GM21447 (cell line): Measurements from ENCODE around the gene CKS1B.
A peak's percentile ranks its signal among the peaks of the same experiment; 100 is the strongest.

Source experiments
- ATAC-seq: cut with Tn5 transposase; IDR thresholded peaks from one replicate; pipeline ENCODE4 v1.9.1; 2021; ENCODE audit not compliant: unreplicated experiment

The CKS1B gene

DNA sequence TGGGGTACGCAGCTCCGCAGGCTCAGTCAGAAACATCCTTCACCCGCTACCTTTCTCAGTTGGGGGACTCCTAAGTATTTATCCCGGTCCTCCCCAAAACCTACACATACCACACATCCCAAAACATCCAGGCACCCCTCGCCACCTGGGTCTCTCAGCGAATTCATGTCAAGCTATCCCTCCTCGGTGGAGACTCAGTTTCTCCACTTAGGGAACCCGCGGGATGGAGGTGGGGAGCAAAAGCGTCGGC, 26.9 kb downstream of the CKS1B start:
- no peak for ATAC-seq

DNA sequence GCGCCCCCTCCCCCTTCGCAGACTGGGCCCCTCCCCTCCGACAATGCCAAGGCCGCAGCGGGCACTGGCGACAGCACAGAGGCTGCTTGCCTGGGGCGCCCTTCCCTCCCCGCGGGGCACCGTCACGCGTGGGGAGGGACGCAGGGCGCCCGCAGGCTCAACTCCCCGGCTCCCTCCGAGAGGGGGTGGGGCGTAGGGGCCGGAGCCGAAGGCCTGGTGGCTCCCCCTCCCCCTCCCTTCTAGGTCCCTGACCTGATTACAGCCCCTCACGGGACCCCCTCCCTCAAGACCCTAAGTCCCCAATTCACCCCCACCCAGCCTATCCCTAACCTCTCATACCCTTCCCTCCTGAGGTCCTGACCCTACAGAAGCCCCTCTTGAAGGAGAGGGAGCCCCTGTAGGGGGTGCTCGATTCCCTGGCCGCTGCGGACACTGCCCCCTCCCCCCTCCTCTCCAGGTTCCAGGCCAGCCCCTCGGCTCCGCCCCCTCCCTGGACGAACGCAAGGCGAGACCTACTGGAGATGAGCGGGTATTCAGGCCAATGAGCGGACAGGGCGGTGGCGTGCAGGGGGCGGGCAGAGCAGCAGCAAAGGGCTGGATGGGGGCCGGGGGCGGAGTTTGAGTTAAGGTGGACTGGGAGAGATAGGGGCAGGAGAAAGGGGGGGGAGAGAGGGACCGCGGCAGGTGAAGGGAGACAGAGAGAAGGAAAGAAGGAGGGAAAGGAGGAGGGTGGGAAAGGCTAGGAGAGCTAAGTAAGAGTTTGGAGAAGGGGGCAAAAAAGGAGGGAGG, 27.4 kb downstream of the CKS1B start:
- peak; percentile 49 for ATAC-seq

DNA sequence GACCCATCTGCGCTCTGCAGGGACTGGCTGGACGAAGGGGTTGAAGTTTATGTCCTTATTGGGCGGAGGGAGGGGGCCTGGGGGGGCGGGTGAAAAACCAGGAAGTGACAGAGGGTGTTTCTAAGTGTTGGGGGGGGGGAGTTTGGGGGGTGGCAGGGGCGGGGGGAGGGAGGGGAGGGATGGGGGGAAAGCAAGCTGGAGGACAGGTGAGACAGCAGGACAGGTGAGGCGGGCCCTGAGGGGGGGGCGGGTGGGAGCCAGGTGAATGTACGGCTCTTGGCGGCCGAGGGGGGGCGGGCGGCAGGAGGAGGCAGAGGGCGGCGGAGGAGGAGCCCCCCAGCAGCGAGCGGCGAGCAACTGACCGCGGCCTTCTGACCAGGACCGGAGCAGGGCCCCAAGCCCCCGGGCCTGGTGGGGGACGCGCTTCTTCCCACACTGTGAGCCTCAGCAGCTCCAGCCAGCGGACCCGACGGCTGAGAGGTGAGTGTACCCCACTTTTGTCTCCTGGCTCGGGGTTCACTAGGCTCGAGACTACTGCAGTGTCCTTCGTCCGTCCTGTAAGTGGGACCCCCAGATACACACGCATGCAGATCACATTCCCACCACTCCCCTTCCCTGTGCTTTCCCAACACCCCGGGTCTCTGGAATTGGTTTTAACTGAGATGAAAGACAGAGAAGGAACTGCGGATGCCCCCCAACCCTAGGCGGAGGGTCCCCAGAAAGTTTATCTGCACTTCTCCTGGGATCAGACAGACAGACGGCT, 28.2 kb downstream of the CKS1B start, which contains the start of gene ZBTB7B:
Gene ZBTB7B, plus strand, starts transcription at position 339 of the 763 bp plus-strand sequence. CDS start 11,859 bp downstream, outside the sequence.
- no peak for ATAC-seq

DNA sequence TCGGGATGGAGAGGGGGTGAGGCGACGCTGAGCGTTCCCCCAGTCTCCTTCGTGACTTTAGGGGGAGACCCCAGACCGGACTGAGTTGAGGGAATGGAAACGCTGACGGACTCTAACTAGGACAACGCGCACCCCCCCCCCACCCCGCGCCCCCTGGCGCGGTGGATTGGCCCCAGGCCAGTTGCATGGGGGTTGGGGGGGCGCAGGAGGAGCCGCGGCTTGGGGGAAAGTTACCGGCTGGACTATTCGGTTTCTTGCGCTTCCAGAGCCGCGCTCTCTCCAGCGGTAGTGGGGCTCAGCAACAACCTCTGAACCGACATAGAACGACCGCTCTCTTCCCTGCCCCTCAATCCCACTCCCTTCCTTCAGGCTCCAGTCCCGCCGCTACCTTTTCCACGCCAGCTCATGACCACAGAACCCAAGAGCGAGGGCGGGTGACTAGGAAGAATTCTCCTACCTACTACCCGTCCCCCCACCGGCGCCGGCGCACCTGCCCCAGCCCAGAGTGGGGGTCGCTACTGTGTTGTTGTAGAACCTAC, 28.8 kb downstream of the CKS1B start:
- ATAC-seq = no peak

DNA sequence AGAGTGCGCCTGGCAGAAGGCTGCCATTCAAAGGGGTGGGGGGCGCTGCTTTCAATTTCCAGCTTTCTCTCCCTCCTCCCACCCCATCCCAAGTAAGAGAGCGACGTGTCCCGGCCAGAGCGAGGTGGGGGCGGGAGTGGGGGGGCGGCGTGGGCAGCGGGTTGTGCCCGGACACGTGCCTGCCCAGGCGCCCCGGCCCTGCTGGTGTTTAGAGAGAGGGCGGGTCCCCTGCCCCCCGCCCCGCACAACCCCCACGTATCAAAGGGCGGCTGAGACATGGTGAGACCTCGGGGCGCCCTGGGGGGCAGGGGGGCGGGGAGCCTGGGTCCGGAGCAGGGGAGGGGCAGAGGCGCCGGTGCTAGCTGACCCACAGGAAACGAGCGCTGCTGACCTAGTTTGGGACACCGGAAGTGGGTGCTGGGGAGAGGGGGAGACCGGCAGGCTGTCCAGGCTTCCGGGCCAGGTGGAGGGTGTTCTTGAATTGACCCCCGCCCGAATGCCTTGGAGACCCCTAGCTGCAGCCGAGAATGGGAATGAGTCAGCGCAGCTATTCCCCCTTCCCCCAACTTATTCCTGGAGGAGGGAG, 29.4 kb downstream of the CKS1B start:
- no peak for ATAC-seq

DNA sequence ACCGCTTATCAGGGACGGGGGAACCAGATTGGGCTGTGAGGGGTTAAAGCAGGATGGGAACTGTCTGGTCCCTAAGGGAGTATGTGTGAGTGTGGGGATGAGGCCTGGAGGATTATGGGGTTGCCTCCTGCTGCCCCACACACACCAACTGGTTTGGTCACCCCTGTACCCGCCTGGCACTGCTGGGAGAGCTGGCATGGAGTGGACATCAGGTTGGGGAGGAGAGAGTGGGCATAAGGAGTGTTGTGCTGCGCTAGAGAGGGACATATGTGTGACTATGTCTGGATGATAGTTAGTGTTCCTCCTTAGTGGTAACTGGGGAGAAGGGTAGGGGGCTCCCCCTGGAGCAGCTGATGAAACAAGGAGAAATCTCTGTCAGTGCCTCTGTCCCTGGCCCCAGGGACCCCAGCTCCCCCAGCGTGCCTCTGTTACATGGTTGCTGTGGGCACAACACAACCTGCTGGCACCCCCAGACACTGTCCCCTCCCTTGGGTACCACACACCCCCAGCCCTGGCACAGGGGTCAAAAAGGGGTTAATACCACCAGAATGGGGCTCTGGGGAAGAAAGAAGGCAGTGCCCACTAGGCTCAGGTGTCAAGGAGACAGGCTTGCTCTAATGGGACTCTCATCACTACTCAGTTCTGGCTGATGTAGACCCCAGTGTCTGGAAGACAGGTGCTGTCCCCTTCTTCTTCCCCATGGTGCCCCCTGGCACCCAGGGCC, 30.0 kb downstream of the CKS1B start:
- ATAC-seq = no peak

DNA sequence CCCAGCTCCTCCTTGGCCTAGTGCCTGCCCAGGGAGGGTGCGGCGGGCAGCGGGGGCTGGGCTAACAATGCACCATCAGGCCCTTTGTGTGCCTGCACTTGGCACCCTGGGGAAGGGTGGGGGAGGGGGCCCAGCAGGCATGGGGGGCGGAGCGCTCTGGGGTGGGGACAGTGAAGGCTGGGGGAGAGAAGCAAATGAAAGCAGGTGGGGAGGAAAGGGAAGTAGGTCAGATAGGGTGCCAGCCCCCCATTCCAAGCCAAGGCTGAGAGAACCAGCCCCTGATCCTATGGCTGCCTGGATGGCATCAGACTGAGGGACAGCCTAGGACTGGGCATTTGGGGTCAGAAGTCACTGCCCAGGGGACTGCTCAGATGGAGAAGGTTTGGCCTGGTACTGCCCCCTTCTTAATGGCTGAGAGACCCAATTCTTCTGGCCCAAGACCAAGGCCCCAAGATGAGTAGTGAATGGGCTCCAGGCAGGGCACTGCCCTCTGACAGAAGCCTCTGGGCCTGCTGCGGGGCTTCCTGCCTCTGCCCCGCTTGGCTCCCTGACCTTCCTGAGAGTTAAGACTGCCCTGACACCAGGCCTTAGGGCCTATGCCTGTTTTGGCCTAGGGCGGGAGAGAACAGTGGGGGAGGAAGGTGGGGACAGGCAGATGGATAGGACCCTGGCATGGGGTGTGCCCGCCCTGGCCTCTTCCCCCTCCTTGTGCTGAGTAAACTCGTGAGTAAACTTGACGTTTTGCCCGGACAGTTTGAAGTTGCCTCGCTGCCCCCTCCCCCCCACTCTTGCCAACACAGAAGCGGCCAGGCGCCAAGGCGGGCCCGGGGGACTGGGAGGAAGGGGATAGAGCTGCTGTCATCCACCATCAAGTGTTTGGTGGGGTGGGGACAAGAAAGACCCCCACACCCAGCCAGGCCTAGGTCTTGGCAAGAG, 30.9 kb downstream of the CKS1B start:
- ATAC-seq = no peak

DNA sequence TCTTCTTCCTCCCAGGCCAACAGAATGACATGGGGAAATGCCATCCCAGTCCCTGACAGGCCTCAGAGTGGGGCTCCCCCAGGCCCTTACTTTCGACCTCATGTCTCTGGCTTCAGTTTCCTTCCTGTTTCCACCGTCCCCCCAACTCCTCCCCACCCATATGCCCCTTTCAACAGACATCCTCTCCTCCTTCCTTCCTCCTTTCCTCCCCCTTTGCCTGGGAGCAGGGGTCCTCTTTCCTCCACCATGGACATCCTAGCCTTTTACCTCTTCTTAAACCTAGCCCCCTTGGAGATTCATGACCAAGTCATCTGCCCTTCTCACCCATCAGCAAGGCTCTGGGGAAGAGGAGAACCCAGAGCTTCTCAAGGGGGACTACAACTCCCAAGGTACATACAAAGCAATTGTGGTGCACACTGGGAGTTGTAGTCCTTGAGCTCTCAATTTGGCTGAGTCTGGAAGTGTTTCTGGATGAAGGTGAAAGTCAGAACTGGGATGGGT, 32.2 kb downstream of the CKS1B start:
- ATAC-seq = no peak

DNA sequence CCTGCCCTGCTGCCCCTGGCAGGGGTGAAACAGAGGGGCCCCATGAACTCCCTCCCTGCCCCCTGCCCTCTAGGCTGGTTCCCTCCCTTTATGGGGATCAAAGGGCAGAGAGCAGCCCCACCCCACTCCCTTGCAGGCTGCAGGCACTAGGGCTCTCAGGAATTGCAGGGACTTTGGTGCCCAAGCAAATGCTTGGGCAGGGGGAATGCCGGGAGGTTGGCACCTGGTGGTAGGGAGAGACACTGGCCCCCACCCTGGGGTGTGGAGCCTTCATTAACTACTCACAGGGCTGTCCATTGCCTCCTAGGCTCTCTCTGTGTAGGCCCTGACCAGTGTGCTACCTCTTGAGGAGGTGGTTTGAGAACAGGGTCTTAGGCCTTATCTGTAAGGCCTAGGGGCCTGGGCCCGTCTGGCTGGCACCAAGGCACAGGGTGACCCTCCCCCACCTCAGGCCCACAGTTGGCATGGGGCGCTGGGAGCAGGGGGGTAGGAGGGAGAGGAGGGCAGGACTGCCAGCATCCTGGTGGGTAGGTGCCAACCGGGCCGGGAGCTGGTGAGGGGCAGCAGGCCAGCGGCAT, 32.9 kb downstream of the CKS1B start:
- no peak for ATAC-seq

DNA sequence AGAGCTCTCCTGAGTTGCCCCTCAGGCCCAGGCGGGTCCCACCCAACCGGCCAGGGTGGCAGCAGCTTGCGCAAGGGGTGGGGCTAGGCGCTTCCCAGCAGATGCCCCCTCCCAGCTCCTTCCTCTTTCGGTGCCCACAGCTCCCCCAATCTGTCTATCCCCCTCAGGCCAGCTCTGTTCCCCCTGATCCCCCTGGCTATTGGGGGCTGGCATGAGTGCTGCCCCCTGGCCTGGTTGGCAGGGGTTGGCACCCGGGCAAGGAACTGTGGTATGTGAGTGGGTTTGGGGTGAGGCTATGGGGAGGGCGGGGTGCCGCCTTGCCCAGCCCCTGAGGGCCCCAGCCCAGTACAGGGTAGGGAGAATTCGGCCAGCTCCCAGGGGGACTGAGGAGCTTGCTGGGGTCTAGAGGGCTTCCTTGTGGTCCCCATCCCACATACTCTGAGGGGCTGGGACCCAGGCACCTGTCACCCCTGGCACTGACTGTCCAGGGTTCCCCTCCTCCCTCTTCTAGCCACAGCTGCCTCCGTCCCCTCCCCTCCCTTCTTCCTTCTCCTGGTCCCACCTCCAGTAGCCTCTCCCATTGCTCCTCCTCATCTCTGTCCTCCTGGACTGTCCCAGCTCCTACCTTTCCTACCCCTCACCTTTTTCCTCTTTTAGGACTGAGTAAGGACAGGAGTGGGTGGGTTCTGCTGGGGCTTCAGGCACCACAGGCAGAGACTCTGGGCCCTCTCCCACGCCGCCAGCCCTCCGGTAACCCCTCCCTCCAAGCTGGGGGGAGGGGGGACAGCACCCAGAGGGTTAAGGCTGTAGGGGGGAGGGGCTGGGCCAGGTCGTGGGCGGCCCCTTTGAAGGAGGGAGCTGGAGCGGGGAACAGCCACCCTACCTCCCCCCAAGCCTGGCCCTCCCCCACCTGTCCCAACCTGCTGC, 33.8 kb downstream of the CKS1B start:
- ATAC-seq = no peak

DNA sequence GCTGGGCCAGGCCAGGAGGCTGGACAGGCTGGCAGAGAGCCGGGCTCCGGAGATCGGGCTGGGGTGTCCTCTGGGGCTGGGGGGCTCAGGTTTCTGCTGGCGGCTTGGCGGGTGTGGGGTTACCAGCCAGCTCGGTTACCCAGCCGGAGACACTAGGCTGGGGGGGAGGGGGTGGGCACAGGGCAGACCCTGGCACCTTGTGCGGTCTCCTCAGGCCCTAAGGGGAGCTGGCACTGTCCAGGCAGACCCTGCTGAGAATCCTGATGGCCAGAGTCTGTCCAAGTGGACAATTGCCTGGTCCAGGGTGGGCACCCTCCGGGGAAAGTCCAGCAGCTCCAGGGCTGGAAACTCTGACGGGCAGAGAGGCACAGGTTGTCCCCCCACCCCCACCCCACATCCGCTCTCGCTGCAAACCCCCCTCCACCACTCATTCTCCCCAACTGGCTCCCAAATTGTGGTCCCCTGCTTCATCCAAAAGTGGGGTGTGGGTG, 34.8 kb downstream of the CKS1B start:
- ATAC-seq = no peak

DNA sequence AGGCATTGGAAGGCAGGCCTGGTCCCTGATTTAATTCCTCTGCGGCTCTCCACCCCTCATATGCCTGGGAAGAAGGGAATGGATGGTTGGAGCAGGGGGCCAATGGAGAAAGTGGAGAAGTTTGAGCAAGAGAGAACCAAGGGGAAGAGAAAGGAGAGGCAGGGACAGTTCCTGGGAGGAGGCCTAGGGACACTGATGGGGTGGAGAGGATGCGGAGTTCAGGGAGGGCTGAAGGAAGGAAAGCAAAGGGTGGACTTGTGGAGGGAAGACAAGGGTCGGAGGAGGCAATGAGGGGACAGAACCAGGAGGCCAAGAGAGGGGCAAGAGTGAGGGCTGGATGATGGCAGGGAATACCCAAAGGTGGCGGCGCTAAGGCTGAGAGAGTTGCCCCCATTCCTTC, 35.3 kb downstream of the CKS1B start:
- ATAC-seq = no peak

DNA sequence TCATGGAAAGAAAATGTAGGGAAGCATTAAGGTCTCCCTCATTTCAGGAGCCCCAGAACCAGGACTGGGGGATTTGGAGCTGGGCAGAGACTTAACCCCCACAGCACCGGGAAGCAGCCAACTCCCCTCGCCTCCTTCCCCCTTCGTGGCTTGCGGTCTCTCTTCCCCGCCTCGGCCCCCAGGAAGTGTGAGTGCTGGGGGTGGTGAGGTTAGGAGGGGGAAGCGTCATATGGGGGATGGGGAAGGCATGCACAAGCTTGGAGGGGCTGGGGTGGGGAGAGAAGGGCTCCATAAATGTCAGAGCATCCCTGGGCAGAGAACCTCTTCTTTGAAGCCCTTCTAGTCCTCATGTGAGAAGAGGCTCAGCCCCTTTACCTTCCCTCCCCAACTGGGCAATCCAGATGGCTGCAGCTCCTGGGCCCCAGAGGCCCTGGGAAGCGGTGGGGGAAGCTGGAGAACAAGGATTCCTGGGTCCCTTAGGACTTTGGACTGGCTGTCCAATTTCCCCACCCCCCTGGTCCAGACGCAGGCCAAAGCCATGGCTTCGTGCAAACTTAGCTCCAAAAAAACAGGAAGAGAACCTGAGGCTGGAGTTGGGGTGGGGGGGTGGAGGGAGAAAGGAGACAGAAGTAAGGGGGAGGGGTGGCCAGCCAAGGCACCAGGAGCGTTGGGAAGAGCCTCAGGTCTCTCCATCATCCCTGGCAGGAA, 35.9 kb downstream of the CKS1B start:
- ATAC-seq = no peak

DNA sequence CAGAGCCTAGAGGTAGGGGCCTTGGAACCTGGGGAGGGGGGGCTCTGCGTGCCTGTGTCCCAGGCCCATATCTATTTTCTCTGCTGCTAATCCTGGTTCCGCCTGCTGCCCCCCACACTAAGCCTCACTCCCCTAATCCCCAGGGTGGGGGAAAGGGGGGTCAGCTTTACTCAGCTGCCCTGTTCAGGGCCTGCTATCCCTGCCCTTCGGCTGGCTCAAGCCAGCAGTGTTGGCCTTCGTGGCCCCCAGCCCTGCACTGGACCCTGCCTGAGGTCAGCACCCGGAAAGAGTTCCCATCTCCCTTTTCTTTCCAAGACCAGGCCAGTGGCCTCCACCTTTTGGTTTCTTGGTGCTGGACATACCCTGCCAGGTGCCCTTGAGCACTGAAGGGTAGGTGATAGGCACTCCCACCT, 36.5 kb downstream of the CKS1B start:
- ATAC-seq = no peak

DNA sequence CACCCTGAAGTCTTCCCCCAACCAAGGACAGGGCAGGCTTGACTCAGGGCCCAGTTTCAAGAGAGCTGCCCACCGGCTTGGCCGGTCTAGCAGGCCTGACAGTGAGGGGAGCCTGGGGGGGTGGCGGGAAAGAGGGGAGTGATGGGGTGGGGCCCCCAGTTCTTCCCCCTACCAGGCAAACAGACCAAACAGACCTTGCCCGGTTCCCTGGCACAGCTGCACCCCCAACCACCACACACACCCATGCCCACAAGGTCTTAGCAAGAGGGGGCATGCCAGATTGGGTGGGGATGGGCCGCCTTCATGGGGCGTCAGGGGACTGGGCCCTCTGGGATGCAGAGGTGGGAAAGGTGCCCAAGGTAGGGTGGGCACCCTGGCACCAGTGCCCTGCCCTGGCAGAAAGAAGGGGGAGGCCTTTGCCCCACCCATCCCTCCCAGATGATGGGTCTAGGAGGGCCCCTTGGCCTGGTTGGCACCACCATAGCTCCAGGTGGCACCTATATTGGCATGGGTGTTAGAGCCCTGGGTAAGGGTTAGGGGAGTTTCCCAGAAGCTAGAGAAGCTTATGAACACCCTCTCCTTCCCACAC, 37.0 kb downstream of the CKS1B start:
- no peak for ATAC-seq

DNA sequence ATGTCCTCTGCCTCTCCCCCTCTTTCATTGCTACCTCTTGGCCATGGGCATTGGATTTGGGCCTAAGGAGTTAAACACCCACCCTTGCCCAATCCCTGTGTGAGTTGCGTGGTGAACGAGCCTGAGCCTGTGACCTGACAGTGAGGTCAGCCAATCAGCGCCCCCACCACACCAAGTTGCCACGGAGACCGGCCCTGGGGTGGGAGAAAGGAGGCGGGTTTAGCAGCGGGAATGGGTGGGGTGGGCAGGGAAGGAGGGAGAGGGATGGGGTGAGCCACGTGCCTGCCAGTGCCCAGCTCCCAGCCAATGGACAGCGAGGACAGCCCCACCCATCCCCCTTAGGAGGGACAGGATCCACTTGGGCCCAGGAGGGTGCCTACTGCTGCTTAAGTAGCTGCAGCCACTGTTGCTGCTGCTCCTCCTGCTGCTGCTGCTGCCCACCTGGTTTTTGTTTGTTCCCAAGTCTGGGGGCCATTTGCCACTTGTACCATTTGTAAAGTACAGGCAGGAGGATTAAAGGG, 37.6 kb downstream of the CKS1B start:
- ATAC-seq = no peak
